Inflammatory macrophage treated with lipopolysaccharide for 4 hours (primary cell): ENCODE measurements around the gene TFDP1.

Experiments
- DNase-seq: peaks from one replicate; pipeline ENCODE4 v3.0.0-alpha.2; 2020

The TFDP1 gene

DNA sequence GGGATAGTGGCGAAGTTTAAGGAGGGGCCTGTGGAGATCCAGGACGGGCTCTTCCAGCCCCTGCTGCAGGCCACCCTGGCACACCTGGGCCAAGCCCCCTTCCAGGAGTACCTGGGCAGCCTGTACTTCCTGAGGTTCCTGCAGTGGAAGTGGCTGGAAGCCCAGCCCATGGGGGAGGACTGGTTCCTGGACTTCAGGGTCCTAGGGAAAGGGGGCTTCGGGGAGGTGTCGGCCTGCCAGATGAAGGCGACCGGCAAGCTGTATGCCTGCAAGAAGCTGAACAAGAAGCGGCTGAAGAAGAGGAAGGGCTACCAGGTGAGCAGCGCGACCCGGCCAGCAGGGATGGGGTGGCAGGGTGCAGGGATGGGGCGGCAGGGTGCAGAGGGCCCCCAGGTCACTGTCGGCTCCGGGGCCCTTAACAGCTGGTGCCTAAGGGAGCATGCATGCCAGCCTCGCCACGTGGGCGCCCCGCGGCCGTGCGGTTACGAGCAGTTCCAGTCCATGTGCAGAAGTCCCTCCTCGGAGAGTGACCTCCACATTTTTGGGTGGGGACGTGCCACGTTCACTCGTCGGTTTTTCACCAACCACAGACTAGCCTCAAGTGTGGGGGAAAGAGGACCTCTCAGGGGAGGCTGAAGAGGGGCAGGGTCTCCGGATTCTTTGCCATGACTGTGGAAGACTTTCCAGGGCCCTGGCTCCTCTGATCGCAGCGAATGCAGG is 83.4 kb downstream of the TFDP1 start:
- DNase-seq: no peak

DNA sequence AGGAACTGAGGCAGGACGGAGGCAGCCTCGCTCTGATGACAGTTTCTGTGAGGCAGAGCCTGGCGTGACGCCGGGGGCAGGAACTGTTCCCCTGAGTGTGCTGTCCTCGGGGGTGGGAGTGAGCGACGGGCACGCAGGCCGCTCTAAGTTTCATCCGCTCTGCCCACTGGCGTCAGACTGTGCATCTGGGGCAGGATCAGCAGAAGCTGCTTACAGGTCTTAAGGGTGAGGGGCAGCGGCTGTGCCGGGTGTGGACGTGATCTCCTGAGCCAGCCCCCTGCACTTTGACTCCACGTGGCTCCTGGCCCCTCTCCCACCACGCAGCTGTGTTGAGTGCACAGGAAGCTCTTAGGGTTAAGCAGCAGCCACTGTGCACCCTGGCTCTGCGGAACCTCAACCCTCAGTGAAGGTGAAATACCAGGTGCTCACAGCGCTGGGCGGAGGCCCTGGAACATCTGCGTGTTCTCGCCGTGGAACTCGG is 84.0 kb downstream of the TFDP1 start:
- no peak for DNase-seq

DNA sequence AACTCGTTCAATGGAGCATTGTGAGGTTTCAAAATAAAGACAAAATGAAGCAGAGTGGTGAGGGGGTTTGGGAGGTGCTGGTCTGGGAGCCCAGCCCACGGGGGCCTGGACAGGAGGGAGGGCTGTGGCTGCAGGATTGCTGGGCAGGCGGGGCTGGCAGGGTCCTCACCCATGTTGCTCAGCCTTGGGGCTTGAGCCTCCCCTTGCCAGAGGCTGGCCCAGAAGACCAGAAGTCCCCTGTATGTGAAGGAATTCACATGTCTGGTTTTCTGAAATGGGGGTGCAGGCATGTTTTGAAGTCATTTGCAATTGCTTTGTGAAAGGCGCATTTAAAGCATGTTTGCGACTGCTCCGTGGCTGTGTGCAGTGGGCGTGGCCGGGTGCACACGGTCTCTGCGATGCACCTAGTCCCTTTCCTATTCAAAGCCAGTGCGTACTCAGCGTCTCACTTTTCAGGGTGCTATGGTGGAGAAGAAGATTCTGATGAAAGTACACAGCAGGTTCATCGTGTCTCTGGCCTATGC is 84.7 kb downstream of the TFDP1 start:
- no peak for DNase-seq

DNA sequence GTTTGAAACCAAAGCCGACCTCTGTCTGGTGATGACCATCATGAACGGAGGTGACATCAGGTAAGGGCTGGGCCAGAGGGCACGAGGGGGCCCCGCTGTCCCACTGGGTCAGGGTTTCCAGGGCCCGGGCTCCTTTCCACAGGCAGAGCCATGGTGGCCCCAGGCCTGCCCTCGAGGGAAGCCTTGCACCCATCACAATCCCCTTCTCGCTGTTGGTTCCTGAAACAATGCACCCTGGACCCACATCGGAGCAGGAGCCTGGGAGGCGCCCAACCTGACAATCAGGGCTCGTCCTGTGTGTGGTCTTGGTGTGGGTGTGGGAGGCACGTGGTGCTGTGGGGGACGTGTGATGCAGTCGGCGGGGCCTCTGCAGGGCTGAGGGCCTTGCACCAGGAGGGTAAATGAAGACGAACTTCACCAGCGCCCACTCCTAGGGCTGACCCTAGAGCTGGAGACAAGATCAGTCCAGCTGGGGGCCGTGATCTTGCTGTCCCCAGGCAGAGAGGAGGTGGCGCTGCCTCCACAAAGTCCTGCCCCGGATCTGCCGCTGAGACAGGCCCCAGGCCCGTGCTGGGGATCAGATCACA is 85.3 kb downstream of the TFDP1 start:
- no peak for DNase-seq

DNA sequence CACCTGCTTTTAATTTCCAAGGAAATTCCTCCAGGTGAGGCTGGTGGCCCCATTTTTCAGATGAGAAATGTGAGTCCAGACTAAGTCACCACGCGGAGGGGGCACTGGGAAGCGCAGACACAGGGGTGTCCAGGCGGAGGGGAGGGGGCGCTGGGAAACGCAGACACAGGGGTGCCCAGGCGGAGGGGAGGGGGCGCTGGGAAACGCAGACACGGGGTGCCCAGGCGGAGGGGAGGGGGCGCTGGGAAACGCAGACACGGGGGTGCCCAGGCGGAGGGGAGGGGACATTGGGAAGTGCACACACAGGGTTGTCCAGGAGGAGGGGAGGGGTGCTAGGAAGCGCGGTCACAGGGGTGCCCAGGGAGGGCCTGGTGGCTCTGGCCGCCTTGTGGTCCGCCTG is 86.0 kb downstream of the TFDP1 start:
- no peak for DNase-seq

DNA sequence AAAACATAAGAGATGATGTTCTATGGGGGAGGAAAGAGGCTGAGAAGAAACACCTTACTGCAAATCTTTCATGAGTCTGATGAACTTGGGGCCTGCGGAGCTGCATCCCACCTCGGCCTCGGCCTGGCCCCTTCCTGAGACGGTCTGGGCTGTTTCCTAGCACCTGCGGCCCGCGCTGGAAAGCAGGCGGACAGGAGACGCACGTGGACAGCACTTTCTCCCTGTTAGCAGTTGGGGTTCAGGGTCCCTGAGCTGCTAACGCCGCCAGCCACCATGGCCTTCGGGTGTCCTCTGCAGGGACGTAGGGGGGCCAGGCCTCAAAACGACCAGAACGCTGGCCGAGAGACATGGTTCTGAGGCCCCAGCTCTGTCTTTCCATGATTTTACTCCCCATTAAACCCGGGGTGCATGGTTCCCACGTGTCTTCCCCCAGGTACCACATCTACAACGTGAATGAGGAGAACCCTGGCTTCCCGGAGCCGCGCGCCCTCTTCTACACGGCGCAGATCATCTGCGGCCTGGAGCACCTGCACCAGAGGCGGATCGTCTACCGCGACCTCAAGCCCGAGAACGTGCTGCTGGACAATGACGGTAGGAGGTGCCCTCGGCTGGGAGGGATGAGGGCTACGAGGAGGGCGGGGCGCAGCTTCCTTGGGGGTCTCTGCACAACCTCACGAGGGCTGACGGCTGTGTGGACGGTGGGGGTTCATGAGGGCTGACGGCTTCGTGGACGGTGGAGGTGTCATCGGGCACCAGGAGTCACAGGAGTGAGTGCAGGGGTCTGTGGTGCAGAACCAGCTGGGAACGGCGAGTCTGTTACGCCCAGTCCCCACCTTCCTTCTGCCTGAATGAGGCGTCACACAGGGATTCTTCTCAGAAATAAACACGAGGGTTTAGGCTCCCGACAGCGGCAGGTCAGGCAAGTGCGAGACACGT is 86.8 kb downstream of the TFDP1 start:
- no peak for DNase-seq

DNA sequence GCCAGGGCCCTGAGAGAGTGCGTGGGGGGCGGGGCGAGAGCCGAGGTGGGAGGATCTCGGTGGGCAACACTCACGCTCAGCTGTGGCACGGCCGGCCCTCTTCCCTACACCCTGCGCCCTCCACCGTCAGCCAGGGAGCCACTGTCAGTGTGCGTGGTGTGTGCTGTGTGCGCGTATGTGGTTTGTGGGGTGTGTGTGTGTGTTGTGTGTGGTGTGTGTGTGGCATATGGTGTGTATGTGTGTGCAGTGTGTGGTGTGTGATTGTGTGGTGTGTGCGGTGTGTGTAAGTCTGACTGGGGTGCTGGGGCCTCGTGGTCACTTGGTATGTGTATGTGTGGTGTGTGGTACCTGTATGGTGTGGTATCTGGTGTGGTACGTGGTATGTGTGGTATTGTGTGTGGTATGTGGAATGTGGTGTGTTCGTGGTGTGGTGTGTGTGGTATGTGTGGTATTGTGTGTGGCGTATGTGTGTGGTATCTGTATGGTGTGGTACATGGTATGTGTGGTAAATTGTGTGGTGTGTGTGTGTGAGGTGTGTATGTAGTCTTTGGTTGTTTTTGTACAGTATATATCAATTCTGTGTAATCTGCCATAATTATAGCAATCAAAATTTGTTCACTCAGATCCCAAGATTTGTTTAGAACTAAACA is 87.6 kb downstream of the TFDP1 start:
- no peak for DNase-seq
